Measurements from ENCODE around the gene PHOX2A.

DNA sequence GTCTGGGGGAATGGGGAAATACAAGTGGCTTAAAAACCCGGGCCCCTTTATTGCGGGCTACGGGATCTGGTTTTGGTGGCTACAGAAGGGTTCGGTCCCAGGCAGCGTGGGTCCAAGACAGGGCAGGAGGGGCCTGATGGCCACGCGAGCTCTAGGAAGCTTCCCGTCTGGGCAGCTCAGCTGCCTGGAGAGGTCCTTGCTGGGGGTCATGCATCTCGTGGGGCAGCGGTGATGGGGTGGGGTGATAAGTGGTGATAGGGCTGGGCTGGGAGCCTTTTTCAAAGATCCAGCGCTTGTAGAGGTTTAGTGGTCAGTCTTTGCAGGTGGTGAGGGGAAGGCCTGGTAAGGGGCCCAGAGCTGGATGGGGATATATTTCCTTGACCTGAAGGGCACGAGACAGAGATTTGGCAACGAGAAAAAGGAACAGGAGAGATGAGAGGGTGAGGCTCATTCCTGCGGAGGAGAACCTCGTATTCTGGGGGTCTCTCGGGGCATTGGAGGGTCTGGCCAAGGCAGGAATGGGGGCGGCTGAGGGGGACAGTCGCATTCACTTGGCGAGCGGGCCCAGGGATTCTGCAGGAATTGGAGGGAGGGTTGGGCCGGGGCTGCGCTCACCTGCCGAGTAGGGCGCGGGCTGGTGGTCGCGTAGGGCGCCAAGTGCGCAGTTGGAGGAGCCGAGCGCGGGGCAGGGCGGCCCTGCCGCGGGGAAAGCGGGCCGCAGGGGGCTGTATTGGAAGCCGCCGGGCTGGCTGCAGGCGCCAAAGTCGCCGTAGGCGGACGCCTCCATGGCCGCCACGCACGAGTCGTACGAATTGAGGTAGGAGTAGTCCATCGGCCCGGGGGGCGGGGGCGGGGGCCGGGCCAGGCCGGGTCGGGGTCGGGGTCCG, 560 bp downstream of the PHOX2A start:
- TF ChIP-seq EZH2phosphoT487 (conservative IDR thresholded peaks at IDR 0.05; ENCODE audit: low read length) (no peak), CTCF (IDR thresholded peaks at IDR 0.05; ENCODE audit: insufficient read depth, low read length, poor library complexity, severe bottlenecking) (no peak)

Data from SU-DHL-6 (cell line).